ENCODE data around the gene TEKTIP1. TPM values are rescaled to one million over a fixed set of nuclear protein-coding genes. Genes with fewer than 3 reads are reported as not detected.

TEKTIP1 gene
- total and polyA plus RNA-seq, 2 experiments from 2014 or later: 1.5 TPM; not detected in 1

DNA sequence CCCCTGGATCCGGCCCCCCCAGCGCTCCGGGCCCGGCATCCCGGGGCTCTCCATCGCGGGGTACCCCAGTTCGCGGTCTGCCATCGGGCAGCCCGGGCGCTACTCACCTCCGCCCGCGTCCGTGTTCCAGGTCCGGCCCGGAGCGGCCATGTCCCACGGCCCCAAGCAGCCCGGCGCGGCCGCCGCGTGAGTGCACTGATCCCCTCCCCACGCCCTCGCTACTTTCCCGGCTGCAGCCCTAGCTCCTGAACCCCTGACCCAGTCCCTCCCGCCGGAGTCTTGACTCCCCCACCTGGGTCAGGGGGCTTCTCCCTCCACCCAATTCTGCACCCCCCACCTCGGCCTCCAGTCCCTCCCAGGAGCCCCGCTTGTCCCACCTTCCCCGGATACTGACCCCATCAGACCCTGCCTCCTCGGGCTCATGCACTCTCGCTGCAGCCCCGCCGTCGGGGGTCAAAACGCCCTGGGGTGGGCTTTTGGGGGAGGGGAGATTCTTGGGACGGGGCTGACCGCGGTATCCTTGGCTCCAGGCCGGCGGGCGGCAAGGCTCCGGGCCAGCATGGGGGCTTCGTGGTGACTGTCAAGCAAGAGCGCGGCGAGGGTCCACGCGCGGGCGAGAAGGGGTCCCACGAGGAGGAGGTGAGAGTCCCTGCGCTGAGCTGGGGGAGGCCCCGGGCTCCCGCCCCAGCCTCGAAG is 34.3 kb downstream of the TEKTIP1 start:
- peaks cover 3% of the 10 kb centered on the region for H3K79me2 ChIP-seq
- H3K27me3 ChIP-seq: no peaks in the 10 kb centered on the region
- TF ChIP-seq EZH2phosphoT487 (IDR thresholded peaks at IDR 0.05; ENCODE audit: low read depth, severe bottlenecking, unreplicated experiment): no peak
- TF ChIP-seq EZH2 (IDR thresholded peaks at IDR 0.05; ENCODE audit: borderline replicate concordance): no peak
- TF ChIP-seq, protein P1, sequence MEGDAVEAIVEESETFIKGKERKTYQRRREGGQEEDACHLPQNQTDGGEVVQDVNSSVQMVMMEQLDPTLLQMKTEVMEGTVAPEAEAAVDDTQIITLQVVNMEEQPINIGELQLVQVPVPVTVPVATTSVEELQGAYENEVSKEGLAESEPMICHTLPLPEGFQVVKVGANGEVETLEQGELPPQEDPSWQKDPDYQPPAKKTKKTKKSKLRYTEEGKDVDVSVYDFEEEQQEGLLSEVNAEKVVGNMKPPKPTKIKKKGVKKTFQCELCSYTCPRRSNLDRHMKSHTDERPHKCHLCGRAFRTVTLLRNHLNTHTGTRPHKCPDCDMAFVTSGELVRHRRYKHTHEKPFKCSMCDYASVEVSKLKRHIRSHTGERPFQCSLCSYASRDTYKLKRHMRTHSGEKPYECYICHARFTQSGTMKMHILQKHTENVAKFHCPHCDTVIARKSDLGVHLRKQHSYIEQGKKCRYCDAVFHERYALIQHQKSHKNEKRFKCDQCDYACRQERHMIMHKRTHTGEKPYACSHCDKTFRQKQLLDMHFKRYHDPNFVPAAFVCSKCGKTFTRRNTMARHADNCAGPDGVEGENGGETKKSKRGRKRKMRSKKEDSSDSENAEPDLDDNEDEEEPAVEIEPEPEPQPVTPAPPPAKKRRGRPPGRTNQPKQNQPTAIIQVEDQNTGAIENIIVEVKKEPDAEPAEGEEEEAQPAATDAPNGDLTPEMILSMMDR (IDR thresholded peaks at IDR 0.05; ENCODE audit: poor library complexity): no peak
- H3K27ac ChIP-seq: no peak overlapping the region
- 3% methylated on average over 8 of the region's 60 CpGs for WGBS (ENCODE audit: low lambda C conversion rate, missing lambda C conversion rate)
- H2AFZ ChIP-seq: peak overlapping the region; percentile 33
- peak overlapping the region; percentile 32 for H3K4me3 ChIP-seq
- peaks cover 9% of the 10 kb centered on the region for H3K4me1 ChIP-seq (ENCODE audit: insufficient read depth)
- DNase-seq (ENCODE audit: low spot score): peak; percentile 58
- H3K9me2 ChIP-seq (replicated peaks; ENCODE audit: insufficient read depth): no peaks in the 10 kb centered on the region
- H3K4me2 ChIP-seq: peak overlapping the region; percentile 100
- H4K20me1 ChIP-seq (ENCODE audit: insufficient read depth, poor library complexity, severe bottlenecking): peaks cover 3% of the 10 kb centered on the region
- H3K36me3 ChIP-seq (replicated peaks; ENCODE audit: insufficient read depth, low read depth): no peaks in the 10 kb centered on the region
- no peaks in the 10 kb centered on the region for H3K9me3 ChIP-seq (ENCODE audit: low read depth)

DNA sequence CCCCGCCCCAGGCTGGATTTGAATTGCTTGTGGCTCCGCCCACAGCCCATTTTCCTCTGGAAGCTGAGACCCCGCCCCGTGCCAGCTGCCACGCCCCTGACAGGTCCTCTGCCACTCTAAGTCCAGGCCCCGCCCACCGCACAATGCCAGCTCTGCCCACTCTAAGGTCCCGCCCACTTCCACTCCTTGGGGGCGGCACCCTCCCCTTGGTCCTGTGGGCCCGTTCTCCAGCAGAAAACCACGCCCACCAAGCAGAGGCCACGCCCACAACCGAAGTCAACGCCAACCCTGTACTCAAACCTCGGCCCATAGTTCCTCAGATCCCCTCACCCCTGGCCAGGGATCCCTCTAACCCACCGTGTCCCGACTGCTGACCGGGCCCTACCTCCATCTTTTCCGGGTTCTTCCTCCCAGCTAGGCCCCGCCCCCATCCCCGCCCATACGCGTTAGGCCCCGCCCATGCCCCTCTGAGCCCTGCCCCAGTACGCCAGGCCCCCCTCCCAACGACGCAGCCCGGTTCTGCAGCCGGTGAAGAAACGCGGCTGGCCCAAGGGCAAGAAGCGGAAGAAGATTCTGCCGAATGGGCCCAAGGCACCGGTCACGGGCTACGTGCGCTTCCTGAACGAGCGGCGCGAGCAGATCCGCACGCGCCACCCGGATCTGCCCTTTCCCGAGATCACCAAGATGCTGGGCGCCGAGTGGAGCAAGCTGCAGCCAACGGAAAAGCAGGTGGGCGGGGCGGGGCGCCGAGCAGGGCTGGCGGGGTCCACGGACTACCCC is 35.1 kb downstream of the TEKTIP1 start:
- peak overlapping the region; percentile 32 for H3K4me3 ChIP-seq
- TF ChIP-seq, protein P1 (IDR thresholded peaks at IDR 0.05; ENCODE audit: poor library complexity): no peak
- TF ChIP-seq EZH2 (IDR thresholded peaks at IDR 0.05; ENCODE audit: borderline replicate concordance): no peak
- TF ChIP-seq EZH2phosphoT487 (IDR thresholded peaks at IDR 0.05; ENCODE audit: low read depth, severe bottlenecking, unreplicated experiment): no peak
- peak; percentile 93 for DNase-seq (ENCODE audit: low spot score)
- peaks cover 9% of the 10 kb centered on the region for H3K4me1 ChIP-seq (ENCODE audit: insufficient read depth)
- H3K27ac ChIP-seq: no peak overlapping the region
- WGBS (ENCODE audit: low lambda C conversion rate, missing lambda C conversion rate): 66% methylated on average over 46 of the region's 55 CpGs
- peak overlapping the region; percentile 100 for H3K4me2 ChIP-seq
- H3K79me2 ChIP-seq: peaks cover 3% of the 10 kb centered on the region
- H4K20me1 ChIP-seq (ENCODE audit: insufficient read depth, poor library complexity, severe bottlenecking): peaks cover 3% of the 10 kb centered on the region
- H3K27me3 ChIP-seq: no peaks in the 10 kb centered on the region
- H2AFZ ChIP-seq: no peak overlapping the region
- no peaks in the 10 kb centered on the region for H3K36me3 ChIP-seq (replicated peaks; ENCODE audit: insufficient read depth, low read depth)
- H3K9me2 ChIP-seq (replicated peaks; ENCODE audit: insufficient read depth): no peaks in the 10 kb centered on the region
- no peaks in the 10 kb centered on the region for H3K9me3 ChIP-seq (ENCODE audit: low read depth)

DNA sequence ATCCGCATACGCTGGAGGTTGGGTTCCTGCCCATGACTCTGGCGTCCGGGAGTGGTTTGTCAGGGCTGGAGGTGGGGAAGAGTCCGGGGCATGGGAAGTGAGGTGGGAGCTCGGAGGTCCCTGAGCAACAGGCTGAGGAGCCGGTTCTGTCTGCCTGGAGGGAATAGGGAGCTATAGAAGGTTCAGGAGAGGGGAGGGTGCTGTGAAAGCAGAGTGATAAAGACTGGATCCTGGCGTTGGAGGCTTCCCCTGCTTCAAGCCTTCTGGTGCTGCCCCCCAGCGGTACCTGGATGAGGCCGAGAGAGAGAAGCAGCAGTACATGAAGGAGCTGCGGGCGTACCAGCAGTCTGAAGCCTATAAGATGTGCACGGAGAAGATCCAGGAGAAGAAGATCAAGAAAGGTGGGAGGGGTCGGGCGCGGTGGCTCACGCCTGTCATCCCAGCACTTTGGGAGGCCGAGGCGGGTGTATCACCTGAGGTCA is 36.3 kb downstream of the TEKTIP1 start:
- no peak overlapping the region for H3K27ac ChIP-seq

More for the DNA sequence above, 36.3 kb downstream of the TEKTIP1 start:
- Histone ChIP-seq H3K79me2 (peaks cover 3% of the 10 kb centered on the region), H3K27me3 (no peaks in the 10 kb centered on the region), H3K36me3 (replicated peaks; ENCODE audit: insufficient read depth, low read depth) (no peaks in the 10 kb centered on the region), H3K4me2 (no peak overlapping the region), H3K9me2 (replicated peaks; ENCODE audit: insufficient read depth) (no peaks in the 10 kb centered on the region), H4K20me1 (ENCODE audit: insufficient read depth, poor library complexity, severe bottlenecking) (peaks cover 3% of the 10 kb centered on the region), H3K4me1 (ENCODE audit: insufficient read depth) (peaks cover 9% of the 10 kb centered on the region), H3K4me3 (no peak overlapping the region), H2AFZ (no peak overlapping the region), H3K9me3 (ENCODE audit: low read depth) (no peaks in the 10 kb centered on the region)
- no peak for DNase-seq (ENCODE audit: low spot score)
- TF ChIP-seq EZH2phosphoT487 (IDR thresholded peaks at IDR 0.05; ENCODE audit: low read depth, severe bottlenecking, unreplicated experiment): no peak
- TF ChIP-seq, protein P1 (IDR thresholded peaks at IDR 0.05; ENCODE audit: poor library complexity): peak; percentile 22
- no peak for TF ChIP-seq EZH2 (IDR thresholded peaks at IDR 0.05; ENCODE audit: borderline replicate concordance)
- 88% methylated on average over 19 of the region's 19 CpGs for WGBS (ENCODE audit: low lambda C conversion rate, missing lambda C conversion rate)
